ENCODE results near the gene FBN2.

- TF ChIP-seq CTCF (IDR thresholded peaks at IDR 0.05) (no peak), POLR2A (IDR thresholded peaks at IDR 0.05) (no peak)
These were observed 192.8 kb downstream of the FBN2 start for GRCh38 chr5:128345247-128345646.
